Sciatic nerve (tissue), 1 donor: ENCODE measurements around the gene BMI1. TPM values are rescaled to one million over a fixed set of nuclear protein-coding genes. Genes with fewer than 3 reads are reported as not detected.

Experiments
- total RNA-seq: library from RNA; stranded (reverse); fragmentation: NEBNext Ultra II Directional; extraction: Animal tissue kit (Norgen Biotek cat#: 25700); gene quantifications from one replicate; pipeline ENCODE4 v1.2.1, GENCODE V29; 2021
- donor health status: DM: no; HTN: no; CAD: no.

The BMI1 gene
- total RNA-seq, 1 donor from 2014 or later = 62.7 TPM

Other genes with a start within 250 kb of the BMI1 start
- gene EBLN1, start 103.1 kb upstream of the BMI1 start, total RNA-seq = not detected
- gene COMMD3, start 4.7 kb upstream of the BMI1 start, total RNA-seq = 53.3 TPM
- 0.31 TPM for gene SPAG6, start 24.4 kb downstream of the BMI1 start, total RNA-seq